ENCODE results near the gene SVOPL. TPM values are rescaled to one million over a fixed set of nuclear protein-coding genes. Genes with fewer than 3 reads are reported as not detected.
"Not testable (repeated sequence)": the region's sequence is repeated elsewhere in the genome, so short reads cannot be mapped to it uniquely, and the experiment has no call there.

SVOPL gene
- total RNA-seq: not detected

DNA sequence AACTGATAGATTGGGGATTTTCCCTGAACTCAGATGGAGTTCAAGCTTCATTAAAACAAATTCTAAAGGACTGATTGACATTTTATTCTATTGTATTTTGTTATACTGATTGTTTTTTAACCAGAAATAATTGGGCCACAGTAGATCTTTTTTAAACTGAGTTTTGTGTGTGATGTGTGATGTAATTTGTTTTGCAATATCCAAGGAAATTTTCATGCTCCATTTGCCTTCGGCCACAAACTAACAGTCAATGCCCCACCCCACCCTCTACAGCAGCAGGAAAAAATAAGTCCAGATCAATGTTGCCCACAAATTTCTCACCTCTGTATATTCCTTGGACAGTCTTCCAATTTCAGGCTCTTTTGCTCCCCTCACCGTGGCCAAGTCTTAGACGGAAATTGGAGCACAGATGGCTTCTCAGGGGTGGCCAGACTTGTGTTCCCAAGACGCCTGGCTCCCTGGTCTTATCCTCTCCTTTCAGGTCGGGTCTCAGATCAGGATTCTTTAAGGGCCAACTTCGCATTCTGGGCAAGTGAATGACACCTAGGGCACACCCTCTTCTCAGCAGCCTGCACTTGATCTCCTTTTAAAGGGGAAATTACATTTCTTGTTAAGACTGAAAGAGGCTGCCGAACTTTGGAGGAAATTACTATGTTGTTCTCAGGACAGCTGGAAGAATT lies at the start of gene SVOPL:
SVOPL (minus strand) TSS at position 506 of the 680 bp plus-strand sequence. CDS start 22,317 bp downstream, outside the sequence.
- Mint-ChIP-seq H3K9me3 (no peaks in the 10 kb centered on the region), H3K4me1 (ENCODE audit: low read depth) (no peaks in the 10 kb centered on the region), H3K27me3 (ENCODE audit: low read depth) (peaks cover 4% of the 10 kb centered on the region), H3K4me3 (no peak within 1 kb of the TSS), H3K36me3 (ENCODE audit: insufficient read depth) (no peaks in the 10 kb centered on the region)
- ATAC-seq (no peak), DNase-seq (no peak)

GRCh38 chr7:138750473-138750872 lies 49.3 kb upstream of the SVOPL start:
- ATAC-seq (no peak), DNase-seq (no peak)
- Mint-ChIP-seq H3K4me1 (ENCODE audit: low read depth) (peaks cover 52% of the 10 kb centered on the region), H3K36me3 (ENCODE audit: insufficient read depth) (no peaks in the 10 kb centered on the region), H3K27me3 (ENCODE audit: low read depth) (no peaks in the 10 kb centered on the region), H3K9me3 (no peaks in the 10 kb centered on the region), H3K4me3 (no peak overlapping the region)

DNA sequence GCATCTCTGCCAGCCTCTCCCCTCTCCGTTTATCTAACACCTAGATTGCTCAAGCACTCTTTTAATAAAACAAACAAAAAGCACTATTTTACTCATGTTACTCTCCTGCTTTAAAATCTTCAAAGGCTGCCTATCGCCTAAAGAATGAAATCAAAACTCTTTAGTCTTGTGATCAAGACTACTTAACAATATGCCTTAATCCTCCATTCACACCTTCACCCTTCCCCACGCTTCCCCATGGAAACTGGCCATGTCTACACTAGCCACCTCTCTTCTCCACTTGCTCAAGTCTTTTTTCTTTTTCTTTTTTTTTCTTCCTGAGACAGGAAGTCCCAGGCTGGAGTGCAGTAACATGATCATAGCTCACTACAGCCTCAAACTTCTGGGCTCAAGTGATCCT lies 48.8 kb upstream of the SVOPL start:
- no peak overlapping the region for H3K4me3 Mint-ChIP-seq

GRCh38 chr7:138748666-138749065 lies 47.5 kb upstream of the SVOPL start:
- H3K27me3 Mint-ChIP-seq (ENCODE audit: low read depth): no peaks in the 10 kb centered on the region
- no peak for ATAC-seq
- H3K9me3 Mint-ChIP-seq: no peaks in the 10 kb centered on the region
- peaks cover 54% of the 10 kb centered on the region for H3K4me1 Mint-ChIP-seq (ENCODE audit: low read depth)
- H3K36me3 Mint-ChIP-seq (ENCODE audit: insufficient read depth): no peaks in the 10 kb centered on the region
- no peak overlapping the region for H3K4me3 Mint-ChIP-seq
- no peak for DNase-seq

More for the DNA sequence above, 48.8 kb upstream of the SVOPL start:
- Mint-ChIP-seq H3K27me3 (ENCODE audit: low read depth) (no peaks in the 10 kb centered on the region), H3K36me3 (ENCODE audit: insufficient read depth) (no peaks in the 10 kb centered on the region), H3K4me1 (ENCODE audit: low read depth) (peaks cover 56% of the 10 kb centered on the region), H3K9me3 (no peaks in the 10 kb centered on the region)
- DNase-seq (no peak), ATAC-seq (no peak)

GRCh38 chr7:138746073-138746472 lies 44.9 kb upstream of the SVOPL start:
- H3K4me3 Mint-ChIP-seq: no peak overlapping the region
- H3K36me3 Mint-ChIP-seq (ENCODE audit: insufficient read depth): no peaks in the 10 kb centered on the region
- DNase-seq: no peak
- H3K9me3 Mint-ChIP-seq: no peaks in the 10 kb centered on the region
- H3K27me3 Mint-ChIP-seq (ENCODE audit: low read depth): no peaks in the 10 kb centered on the region
- peak; percentile 75 to 87 for ATAC-seq
- peaks cover 29% of the 10 kb centered on the region for H3K4me1 Mint-ChIP-seq (ENCODE audit: low read depth)

- Mint-ChIP-seq H3K36me3 (ENCODE audit: insufficient read depth) (no peaks in the 10 kb centered on the region), H3K4me3 (no peak overlapping the region), H3K9me3 (no peaks in the 10 kb centered on the region), H3K27me3 (ENCODE audit: low read depth) (no peaks in the 10 kb centered on the region), H3K4me1 (ENCODE audit: low read depth) (peaks cover 20% of the 10 kb centered on the region)
- ATAC-seq (no peak), DNase-seq (no peak)
Observed at GRCh38 chr7:138745189-138745588, 44.0 kb upstream of the SVOPL start.

DNA sequence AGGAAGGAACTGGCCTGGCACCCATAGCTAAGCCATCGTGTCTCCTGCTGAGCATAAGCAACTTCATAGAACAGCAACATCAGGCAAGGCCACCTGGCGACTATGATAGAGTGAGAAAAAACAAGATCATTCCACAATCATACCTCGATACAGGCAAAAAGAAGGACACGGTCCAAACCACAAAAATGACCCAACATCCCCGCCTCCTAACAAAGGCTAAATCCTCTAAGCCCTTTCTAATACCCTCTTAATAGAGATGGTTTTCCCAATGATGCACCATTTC lies 40.2 kb upstream of the SVOPL start:
- no peak for ATAC-seq
- H3K9me3 Mint-ChIP-seq: peaks cover 3% of the 10 kb centered on the region
- H3K4me3 Mint-ChIP-seq: no peak overlapping the region
- H3K4me1 Mint-ChIP-seq (ENCODE audit: low read depth): peaks cover 11% of the 10 kb centered on the region
- no peaks in the 10 kb centered on the region for H3K36me3 Mint-ChIP-seq (ENCODE audit: insufficient read depth)
- no peak for DNase-seq
- H3K27me3 Mint-ChIP-seq (ENCODE audit: low read depth): no peaks in the 10 kb centered on the region

GRCh38 chr7:138739859-138740258 lies 38.7 kb upstream of the SVOPL start:
- Mint-ChIP-seq H3K36me3 (ENCODE audit: insufficient read depth) (no peaks in the 10 kb centered on the region), H3K4me3 (no peak overlapping the region)
- no peak for ATAC-seq

DNA sequence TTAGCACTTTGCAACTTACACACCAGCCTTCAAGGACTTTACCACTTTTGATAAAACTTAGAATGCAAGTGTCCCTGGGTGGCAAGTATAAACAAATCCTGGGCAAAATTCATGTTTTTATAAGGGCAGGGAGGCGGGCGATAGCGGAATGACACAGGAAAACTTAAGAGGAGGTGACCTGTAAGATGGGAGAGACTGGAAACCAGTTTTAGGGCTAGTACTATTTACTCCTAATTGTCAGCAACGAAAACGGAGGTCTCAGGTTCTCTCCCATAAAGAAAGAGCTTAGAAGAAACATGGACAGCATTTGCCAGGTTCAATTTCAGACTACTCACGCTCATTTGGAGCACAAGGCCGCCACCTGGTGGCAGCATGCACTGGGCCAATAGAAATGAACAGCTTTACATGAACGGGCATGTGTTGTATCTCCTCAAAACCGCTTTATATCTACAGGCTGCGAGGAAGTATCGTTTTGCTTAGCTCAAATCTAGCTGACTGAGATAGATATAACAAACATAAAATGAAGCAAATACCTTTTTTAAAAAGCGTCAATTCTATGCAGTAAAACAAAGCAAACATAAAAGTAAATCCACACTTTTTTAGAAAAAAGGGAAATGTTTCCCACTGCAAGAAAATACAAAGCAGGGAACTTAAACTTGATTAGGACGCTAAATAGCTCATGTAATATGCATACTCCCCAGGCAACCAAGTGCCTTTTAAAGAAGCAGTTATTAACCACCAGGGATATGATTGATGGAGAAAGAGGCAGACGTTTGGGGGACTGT lies 37.6 kb upstream of the SVOPL start:
- peaks cover 3% of the 10 kb centered on the region for H3K9me3 Mint-ChIP-seq
- ATAC-seq (peak; percentile 88 to 95), DNase-seq (peak; percentile 84)
- no peak overlapping the region for H3K4me3 Mint-ChIP-seq
- H3K27me3 Mint-ChIP-seq (ENCODE audit: low read depth): no peaks in the 10 kb centered on the region
- H3K36me3 Mint-ChIP-seq (ENCODE audit: insufficient read depth): no peaks in the 10 kb centered on the region
- peaks cover 3% of the 10 kb centered on the region for H3K4me1 Mint-ChIP-seq (ENCODE audit: low read depth)

More at GRCh38 chr7:138739859-138740258, 38.7 kb upstream of the SVOPL start:
- Mint-ChIP-seq H3K27me3 (ENCODE audit: low read depth) (no peaks in the 10 kb centered on the region), H3K9me3 (peaks cover 3% of the 10 kb centered on the region), H3K4me1 (ENCODE audit: low read depth) (peaks cover 3% of the 10 kb centered on the region)
- no peak for DNase-seq

- no peaks in the 10 kb centered on the region for H3K36me3 Mint-ChIP-seq (ENCODE audit: insufficient read depth)
- no peaks in the 10 kb centered on the region for H3K27me3 Mint-ChIP-seq (ENCODE audit: low read depth)
- H3K4me1 Mint-ChIP-seq (ENCODE audit: low read depth): peaks cover 6% of the 10 kb centered on the region
- no peak for DNase-seq
- H3K4me3 Mint-ChIP-seq: no peak overlapping the region
- peaks cover 3% of the 10 kb centered on the region for H3K9me3 Mint-ChIP-seq
- ATAC-seq: no peak
Observed at GRCh38 chr7:138738114-138738513, 37.0 kb upstream of the SVOPL start.

DNA sequence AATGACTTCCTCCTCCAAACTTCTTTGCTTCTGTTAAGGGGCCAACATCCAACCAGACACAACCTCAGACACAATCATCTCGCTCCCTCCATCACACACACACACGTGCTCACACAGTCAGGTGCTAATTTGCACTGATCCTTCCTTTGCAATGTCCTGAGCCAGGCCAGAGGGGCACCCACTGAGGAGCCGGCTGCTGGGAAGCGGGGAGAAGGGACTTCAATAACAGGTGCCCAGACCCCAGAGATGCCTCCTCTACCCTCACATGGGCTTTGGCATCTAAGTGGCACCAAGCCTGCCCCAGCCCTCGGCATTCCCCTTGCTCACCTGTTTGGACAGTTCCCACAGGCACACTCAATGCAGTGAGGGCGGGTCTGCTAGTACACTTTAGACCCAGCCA lies 34.2 kb upstream of the SVOPL start:
- H3K27me3 Mint-ChIP-seq (ENCODE audit: low read depth): no peaks in the 10 kb centered on the region
- peaks cover 7% of the 10 kb centered on the region for H3K4me1 Mint-ChIP-seq (ENCODE audit: low read depth)

GRCh38 chr7:138731733-138732132 lies 30.6 kb upstream of the SVOPL start:
- H3K4me3 Mint-ChIP-seq; H3K9me3 Mint-ChIP-seq; H3K4me1 Mint-ChIP-seq (ENCODE audit: low read depth); ATAC-seq; DNase-seq; H3K27me3 Mint-ChIP-seq (ENCODE audit: low read depth); H3K36me3 Mint-ChIP-seq (ENCODE audit: insufficient read depth): not testable (repeated sequence)

More for the DNA sequence above, 34.2 kb upstream of the SVOPL start:
- ATAC-seq: no peak
- no peak for DNase-seq
- H3K36me3 Mint-ChIP-seq (ENCODE audit: insufficient read depth): no peaks in the 10 kb centered on the region
- H3K4me3 Mint-ChIP-seq: no peak overlapping the region
- peaks cover 3% of the 10 kb centered on the region for H3K9me3 Mint-ChIP-seq

GRCh38 chr7:138729444-138729843 lies 28.3 kb upstream of the SVOPL start:
- no peaks in the 10 kb centered on the region for H3K27me3 Mint-ChIP-seq (ENCODE audit: low read depth)
- H3K4me1 Mint-ChIP-seq (ENCODE audit: low read depth): peaks cover 3% of the 10 kb centered on the region
- H3K4me3 Mint-ChIP-seq: no peak overlapping the region
- ATAC-seq: no peak
- no peaks in the 10 kb centered on the region for H3K36me3 Mint-ChIP-seq (ENCODE audit: insufficient read depth)
- no peak for DNase-seq
- H3K9me3 Mint-ChIP-seq: no peaks in the 10 kb centered on the region

GRCh38 chr7:138727336-138728099 lies 26.4 kb upstream of the SVOPL start:
- ATAC-seq (no peak), DNase-seq (no peak)
- Mint-ChIP-seq H3K9me3 (no peaks in the 10 kb centered on the region), H3K4me3 (no peak overlapping the region), H3K27me3 (ENCODE audit: low read depth) (no peaks in the 10 kb centered on the region), H3K4me1 (ENCODE audit: low read depth) (no peaks in the 10 kb centered on the region), H3K36me3 (ENCODE audit: insufficient read depth) (no peaks in the 10 kb centered on the region)

All from activated T-cell treated with anti-CD3 and anti-CD28 coated beads, Interleukin-2, amount 50 U/mL, for 4 hours (primary cell).